Prostate gland (tissue), 2 donors: ENCODE results near the gene SMAD2. TPM values are rescaled to one million over a fixed set of nuclear protein-coding genes. Genes with fewer than 3 reads are reported as not detected.

Source experiments
- DNase-seq: peaks from one replicate; pipeline ENCODE4 v3.0.0-alpha.2; 2019; ENCODE audit warnings: low spot score
- H3K27ac ChIP-seq, 2 donors: fragments of 200-600 bp; sonication (generic); 2 replicates each; pipeline ENCODE4 v1.5.1; 2017 to 2019
- H3K27me3 ChIP-seq: fragments of 200-600 bp; sonication (generic); replicated peaks from 2 replicates; pipeline ENCODE4 v1.5.1; 2019; ENCODE audit not compliant: insufficient read depth
- H3K36me3 ChIP-seq, 2 donors: fragments of 200-600 bp; sonication (generic); 1 replicate in 1 of 2; 2 replicates in 1 of 2; pipeline versions ENCODE4 v1.5.1 to v1.8.1; 2017 to 2019
- H3K4me1 ChIP-seq: fragments of 200-600 bp; sonication (generic); replicated peaks from 2 replicates; pipeline ENCODE4 v1.5.1; 2019
- H3K4me3 ChIP-seq, 2 donors: fragments of 200-600 bp; sonication (generic); 2 replicates each; pipeline ENCODE4 v1.5.1; 2017 to 2019
- H3K9me3 ChIP-seq: fragments of 200-600 bp; sonication (generic); 2 replicates; pipeline ENCODE4 v1.5.1; 2017
- CTCF ChIP-seq, 4 experiments: fragments of 200-600 bp in 2 of 4; fragments of 450-650 bp in 2 of 4; sonication (generic) in 2 of 4; IDR thresholded peaks; 1 replicate in 3 of 4; 2 replicates in 1 of 4; pipeline ENCODE4 v1.5.1; 2016 to 2019; ENCODE audit warnings: antibody characterized with exemption in 4 of 4, mild to moderate bottlenecking in 2 of 4, moderate library complexity in 2 of 4
- POLR2A ChIP-seq: fragments of 450-650 bp; IDR thresholded peaks from one replicate; pipeline ENCODE4 v1.6.1; 2016; ENCODE audit warnings: antibody characterized with exemption, mild to moderate bottlenecking
- POLR2AphosphoS5 ChIP-seq: sonication (generic); formaldehyde crosslinking; IDR thresholded peaks from one replicate; pipeline ENCODE4 v1.6.1; 2017; ENCODE audit warnings: antibody characterized with exemption
- WGBS: methylation state at CpG from one replicate; pipeline ENCODE4 v1.1.5; 2018; 5-methylcytosine and 5-hydroxymethylcytosine counted together
- intact Hi-C: fragments of 100-400 bp; cut with DNase I; formaldehyde crosslinking; loops from one replicate; pipeline ENCODE4 v1.14.2; 2022
- total RNA-seq, 2 donors: library from RNA; depleted of rRNA; stranded (reverse); fragments of >200 nt; gene quantifications; one replicate each; pipeline ENCODE4 v1.1.0, GENCODE V29; 2016

SMAD2 gene
- total RNA-seq, 2 donors from 2014 or later, result 54.3 to 96.8 TPM

- H3K27me3 ChIP-seq, result no peaks in the 10 kb centered on the region
- no peak for DNase-seq
- no peak for TF ChIP-seq POLR2AphosphoS5
- no peak for TF ChIP-seq POLR2A
- TF ChIP-seq CTCF (IDR thresholded peaks at IDR 0.05), result no peak
- no peaks in the 10 kb centered on the region for H3K9me3 ChIP-seq
- intact Hi-C loops, result no loop called here
- 100% methylated on average over 1 of the region's 1 CpG for whole genome bisulfite sequencing
- H3K4me3 ChIP-seq, result no peak overlapping the region
- H3K36me3 ChIP-seq, result no peaks in the 10 kb centered on the region
- no peaks in the 10 kb centered on the region for H3K4me1 ChIP-seq
- H3K27ac ChIP-seq, result no peak overlapping the region
Observed at GRCh38 chr18:47882641-47883040, 47.8 kb downstream of the SMAD2 start.

- 80% methylated on average over 7 of the region's 7 CpGs for WGBS
- H3K36me3 ChIP-seq, result no peaks in the 10 kb centered on the region
- H3K4me3 ChIP-seq, result no peak overlapping the region
- TF ChIP-seq POLR2A, result no peak
- TF ChIP-seq POLR2AphosphoS5, result no peak
- no peak for TF ChIP-seq CTCF (IDR thresholded peaks at IDR 0.05)
- H3K9me3 ChIP-seq, result no peaks in the 10 kb centered on the region
- DNase-seq, result no peak
- no peaks in the 10 kb centered on the region for H3K27me3 ChIP-seq
- intact Hi-C loops, result no loop called here
- no peak overlapping the region for H3K27ac ChIP-seq
- no peaks in the 10 kb centered on the region for H3K4me1 ChIP-seq
Observed at GRCh38 chr18:47881752-47882455, 48.6 kb downstream of the SMAD2 start.

GRCh38 chr18:47881042-47881441 lies 49.4 kb downstream of the SMAD2 start:
- Histone ChIP-seq H3K4me3 (no peak overlapping the region), H3K27me3 (no peaks in the 10 kb centered on the region), H3K9me3 (no peaks in the 10 kb centered on the region), H3K36me3 (no peaks in the 10 kb centered on the region), H3K4me1 (no peaks in the 10 kb centered on the region), H3K27ac (no peak overlapping the region)
- WGBS, result 82% methylated on average over 3 of the region's 3 CpGs
- DNase-seq, result no peak
- TF ChIP-seq POLR2A (no peak), POLR2AphosphoS5 (no peak), CTCF (IDR thresholded peaks at IDR 0.05) (no peak)
- intact Hi-C loops, result no loop called here

GRCh38 chr18:47877892-47878291 lies 52.6 kb downstream of the SMAD2 start:
- TF ChIP-seq POLR2A (no peak), CTCF (IDR thresholded peaks at IDR 0.05) (no peak), POLR2AphosphoS5 (no peak)
- H3K36me3 ChIP-seq, result no peaks in the 10 kb centered on the region

GRCh38 chr18:47876813-47877212 lies 53.6 kb downstream of the SMAD2 start:
- H3K4me3 ChIP-seq, result no peak overlapping the region
- 90% methylated on average over 2 of the region's 2 CpGs for WGBS
- H3K27ac ChIP-seq, result no peak overlapping the region
- TF ChIP-seq POLR2A (no peak), POLR2AphosphoS5 (no peak), CTCF (IDR thresholded peaks at IDR 0.05) (no peak)
- H3K4me1 ChIP-seq, result no peaks in the 10 kb centered on the region
- no peaks in the 10 kb centered on the region for H3K27me3 ChIP-seq
- intact Hi-C loops, result no loop called here
- no peaks in the 10 kb centered on the region for H3K9me3 ChIP-seq
- DNase-seq, result no peak
- H3K36me3 ChIP-seq, result no peaks in the 10 kb centered on the region

More at GRCh38 chr18:47877892-47878291, 52.6 kb downstream of the SMAD2 start:
- intact Hi-C loops, result no loop called here
- no peaks in the 10 kb centered on the region for H3K27me3 ChIP-seq
- DNase-seq, result no peak
- 31% methylated on average over 3 of the region's 3 CpGs for WGBS
- no peaks in the 10 kb centered on the region for H3K9me3 ChIP-seq
- no peaks in the 10 kb centered on the region for H3K4me1 ChIP-seq
- no peak overlapping the region for H3K4me3 ChIP-seq
- H3K27ac ChIP-seq, result no peak overlapping the region
